Ascending aorta (tissue), 2 donors: Measurements from ENCODE around the gene STK24. TPM values are rescaled to one million over a fixed set of nuclear protein-coding genes. Genes with fewer than 3 reads are reported as not detected.

ENCODE experiments used
- DNase-seq, 2 donors: peaks; one replicate each; pipeline ENCODE4 v3.0.0-alpha.2; 2019; ENCODE audit warnings: low spot score in 2 of 2
- H3K27ac ChIP-seq, 2 donors: fragments of 200-600 bp; sonication (generic); one replicate each; pipeline ENCODE4 v1.5.1; 2016 to 2017; ENCODE audit warnings: mild to moderate bottlenecking in 1 of 2
- H3K27me3 ChIP-seq: fragments of 200-600 bp; sonication (generic); one replicate; pipeline ENCODE4 v1.5.1; 2017
- H3K36me3 ChIP-seq, 2 donors: fragments of 200-600 bp; sonication (generic); one replicate each; pipeline ENCODE4 v1.5.1; 2016
- H3K4me1 ChIP-seq, 2 donors: fragments of 200-600 bp; sonication (generic); one replicate each; pipeline ENCODE4 v1.5.1; 2016 to 2017; ENCODE audit warnings: mild to moderate bottlenecking in 1 of 2
- H3K4me3 ChIP-seq, 2 donors: fragments of 200-600 bp; sonication (generic); one replicate each; pipeline ENCODE4 v1.5.1; 2016 to 2017; ENCODE audit warnings: mild to moderate bottlenecking in 1 of 2
- H3K9me3 ChIP-seq, 2 donors: fragments of 200-600 bp; sonication (generic); one replicate each; pipeline ENCODE4 v1.5.1; 2016
- CTCF ChIP-seq, 3 experiments: fragments of 200-600 bp in 2 of 3; fragments of 450-650 bp in 1 of 3; sonication (generic) in 2 of 3; IDR thresholded peaks; one replicate each; pipeline ENCODE4 v1.5.1; 2016 to 2019; ENCODE audit warnings: antibody characterized with exemption in 3 of 3, mild to moderate bottlenecking in 1 of 3, moderate library complexity in 1 of 3
- intact Hi-C: fragments of 100-400 bp; cut with DNase I; formaldehyde crosslinking; loops from one replicate; pipeline ENCODE4 v1.15.1; 2023
- total RNA-seq: library from RNA; depleted of rRNA; stranded (reverse); fragments of >200 nt; gene quantifications from one replicate; pipeline ENCODE4 v1.1.0, GENCODE V29; 2016

The STK24 gene
- total RNA-seq, 1 donor from 2014 or later = 35.4 TPM

GRCh38 chr13:98581381-98581780 lies 4.5 kb upstream of the STK24 start:
- intact Hi-C loops = no loop called here

GRCh38 chr13:98580420-98580819 lies 3.5 kb upstream of the STK24 start:
- intact Hi-C loops = no loop called here
- no peak overlapping the region for H3K27ac ChIP-seq

More at GRCh38 chr13:98581381-98581780, 4.5 kb upstream of the STK24 start:
- H3K9me3 ChIP-seq = no peaks in the 10 kb centered on the region
- peaks cover 0 to 11% of the 10 kb centered on the region in 2 donors for H3K4me1 ChIP-seq
- DNase-seq = no peak
- H3K36me3 ChIP-seq = no peaks in the 10 kb centered on the region
- no peak for TF ChIP-seq CTCF (IDR thresholded peaks at IDR 0.05)
- no peaks in the 10 kb centered on the region for H3K27me3 ChIP-seq
- no peak overlapping the region for H3K4me3 ChIP-seq
- H3K27ac ChIP-seq = peak overlapping the region; percentile 27 to 34

GRCh38 chr13:98577836-98578285 lies 954 bp upstream of the STK24 start:
- DNase-seq = no peak
- H3K4me1 ChIP-seq = peaks cover 0 to 18% of the 10 kb centered on the region in 2 donors
- intact Hi-C loops = loop anchor here (5.0 to 10.0 kb wide), 5 partner anchors 126 to 1143 kb away; partner anchors contain the start of gene RAP2A

More at GRCh38 chr13:98580420-98580819, 3.5 kb upstream of the STK24 start:
- H3K27me3 ChIP-seq = no peaks in the 10 kb centered on the region
- peaks cover 0 to 13% of the 10 kb centered on the region in 2 donors for H3K4me1 ChIP-seq
- no peak for DNase-seq
- H3K9me3 ChIP-seq = no peaks in the 10 kb centered on the region
- no peak for TF ChIP-seq CTCF (IDR thresholded peaks at IDR 0.05)
- no peak overlapping the region for H3K4me3 ChIP-seq
- no peaks in the 10 kb centered on the region for H3K36me3 ChIP-seq

DNA sequence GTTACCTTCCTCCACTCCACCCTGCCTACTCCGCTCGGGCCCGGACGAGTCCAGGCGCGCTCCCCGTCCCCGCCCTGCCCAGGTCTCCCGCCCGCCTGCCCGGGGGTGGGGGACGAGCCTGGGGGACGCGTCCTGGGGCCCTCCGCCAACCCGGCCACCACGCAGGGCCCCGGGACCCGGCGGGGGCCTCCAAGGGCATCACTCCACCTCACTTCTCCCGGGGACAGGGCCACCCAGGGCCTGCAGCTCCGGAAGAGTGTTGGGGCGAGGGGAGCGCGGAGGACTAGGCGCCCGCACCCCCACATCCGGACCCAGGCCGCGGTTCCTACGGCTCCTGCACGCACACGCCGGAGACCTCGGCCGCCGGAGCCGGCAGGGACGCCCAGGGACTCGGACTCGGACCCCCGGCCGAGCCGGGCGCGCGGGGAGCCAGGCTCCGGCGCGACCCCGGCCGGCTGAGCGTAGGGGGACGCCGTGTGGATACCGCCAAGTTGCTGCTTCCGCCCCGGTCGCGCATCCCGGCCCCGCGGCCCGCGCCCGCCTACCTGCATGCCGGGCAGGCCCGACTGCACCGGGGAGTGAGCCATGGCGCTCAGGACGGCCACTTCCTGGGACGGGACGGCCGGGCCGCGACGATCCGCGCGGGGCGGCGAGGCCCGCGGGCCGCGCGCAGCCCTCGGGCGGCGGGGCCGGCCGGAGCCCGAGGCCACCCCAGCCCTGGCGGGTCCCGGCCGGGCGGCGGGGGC lies 534 bp downstream of the STK24 start:
- TF ChIP-seq CTCF (IDR thresholded peaks at IDR 0.05) = no peak
- H3K27me3 ChIP-seq = no peaks in the 10 kb centered on the region

More at GRCh38 chr13:98577836-98578285, 954 bp upstream of the STK24 start:
- Histone ChIP-seq H3K27me3 (no peaks in the 10 kb centered on the region), H3K36me3 (no peaks in the 10 kb centered on the region), H3K9me3 (no peaks in the 10 kb centered on the region), H3K27ac (peak overlapping the region; percentile 98 to 99), H3K4me3 (peak overlapping the region; percentile 88 to 89)
- no peak for TF ChIP-seq CTCF (IDR thresholded peaks at IDR 0.05)

DNA sequence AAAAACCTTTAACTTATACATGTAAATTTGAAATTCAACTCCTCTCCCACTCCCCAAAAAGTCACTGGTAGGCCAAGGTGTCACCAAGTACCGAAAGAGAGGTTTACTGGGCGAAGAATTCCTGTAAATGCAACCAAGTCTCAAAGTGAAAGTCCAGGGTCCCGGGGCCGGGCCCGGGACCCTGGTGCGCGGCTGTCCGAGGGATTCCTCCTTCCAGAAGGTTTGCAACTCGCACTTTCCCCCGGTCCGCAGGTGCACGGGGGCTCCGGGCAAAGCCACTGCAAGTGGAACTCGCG lies 1.1 kb downstream of the STK24 start:
- H3K4me1 ChIP-seq = peaks cover 0 to 25% of the 10 kb centered on the region in 2 donors
- no peaks in the 10 kb centered on the region for H3K9me3 ChIP-seq
- TF ChIP-seq CTCF (IDR thresholded peaks at IDR 0.05) = no peak
- peak overlapping the region; percentile 92 to 96 for H3K27ac ChIP-seq
- intact Hi-C loops = loop anchor here (5.0 to 10.0 kb wide), 5 partner anchors 124 to 1141 kb away; partner anchors contain the start of gene RAP2A
- H3K36me3 ChIP-seq = no peaks in the 10 kb centered on the region
- peak overlapping the region; percentile 87 to 89 for H3K4me3 ChIP-seq
- no peak for DNase-seq
- no peaks in the 10 kb centered on the region for H3K27me3 ChIP-seq

More for the DNA sequence above, 534 bp downstream of the STK24 start:
- Histone ChIP-seq H3K4me1 (peaks cover 0 to 25% of the 10 kb centered on the region in 2 donors), H3K27ac (peak overlapping the region; percentile 92 to 96), H3K4me3 (peak overlapping the region; percentile 87 to 89), H3K9me3 (no peaks in the 10 kb centered on the region), H3K36me3 (no peaks in the 10 kb centered on the region)
- peak in 1 of 2 donors; percentile 71 for DNase-seq
- intact Hi-C loops = loop anchor here (5.0 to 10.0 kb wide), 5 partner anchors 124 to 1142 kb away; partner anchors contain the start of gene RAP2A
